Adipocyte (in vitro differentiated cells): ENCODE data around the gene PLEKHF1.

Experiments used
- DNase-seq: peaks from one replicate; pipeline ENCODE4 v3.0.0-alpha.2; 2015; ENCODE audit warnings: low read depth
- H3K27me3 ChIP-seq: replicated peaks from 2 replicates; pipeline ENCODE4 v1.7.0; 2013; ENCODE audit warnings: mild to moderate bottlenecking, low read length, moderate library complexity; ENCODE audit not compliant: control insufficient read depth, insufficient read depth
- H3K36me3 ChIP-seq: 2 replicates; pipeline ENCODE4 v1.7.0; 2013; ENCODE audit warnings: low read length, mild to moderate bottlenecking, moderate library complexity; ENCODE audit not compliant: control insufficient read depth, insufficient read depth, severe bottlenecking
- H3K4me1 ChIP-seq: 2 replicates; pipeline ENCODE4 v1.7.0; 2013; ENCODE audit warnings: mild to moderate bottlenecking, low read length, moderate library complexity; ENCODE audit not compliant: control insufficient read depth, insufficient read depth
- H3K4me3 ChIP-seq: 2 replicates; pipeline ENCODE4 v1.7.0; 2013; ENCODE audit warnings: mild to moderate bottlenecking, low read length, moderate library complexity
- H3K9ac ChIP-seq: 2 replicates; pipeline ENCODE4 v1.7.0; 2013; ENCODE audit warnings: mild to moderate bottlenecking, low read length, moderate library complexity
- H3K9me3 ChIP-seq: 2 replicates; pipeline ENCODE4 v1.7.0; 2013; ENCODE audit warnings: mild to moderate bottlenecking, low read length, moderate library complexity; ENCODE audit not compliant: control insufficient read depth

The PLEKHF1 gene

GRCh38 chr19:29683009-29683408 is 17.7 kb downstream of the PLEKHF1 start:
- DNase-seq = no peak
- H3K9ac ChIP-seq = peak overlapping the region; percentile 80
- no peaks in the 10 kb centered on the region for H3K36me3 ChIP-seq
- peaks cover 77% of the 10 kb centered on the region for H3K4me1 ChIP-seq
- no peak overlapping the region for H3K4me3 ChIP-seq
- no peaks in the 10 kb centered on the region for H3K27me3 ChIP-seq
- no peaks in the 10 kb centered on the region for H3K9me3 ChIP-seq

GRCh38 chr19:29685326-29685725 is 20.1 kb downstream of the PLEKHF1 start:
- Histone ChIP-seq H3K9ac (peak overlapping the region; percentile 90), H3K9me3 (no peaks in the 10 kb centered on the region), H3K4me3 (no peak overlapping the region), H3K36me3 (no peaks in the 10 kb centered on the region), H3K4me1 (peaks cover 65% of the 10 kb centered on the region), H3K27me3 (no peaks in the 10 kb centered on the region)
- peak; percentile 35 for DNase-seq

GRCh38 chr19:29686285-29686805 is 21.1 kb downstream of the PLEKHF1 start:
- H3K9me3 ChIP-seq = peaks cover 5% of the 10 kb centered on the region
- H3K9ac ChIP-seq = peak overlapping the region; percentile 90
- peaks cover 55% of the 10 kb centered on the region for H3K4me1 ChIP-seq
- H3K27me3 ChIP-seq = no peaks in the 10 kb centered on the region
- H3K36me3 ChIP-seq = no peaks in the 10 kb centered on the region
- no peak for DNase-seq
- peak overlapping the region; percentile 79 for H3K4me3 ChIP-seq

- Histone ChIP-seq H3K9me3 (peaks cover 5% of the 10 kb centered on the region), H3K36me3 (no peaks in the 10 kb centered on the region), H3K4me1 (peaks cover 45% of the 10 kb centered on the region), H3K4me3 (peak overlapping the region; percentile 79), H3K27me3 (no peaks in the 10 kb centered on the region), H3K9ac (peak overlapping the region; percentile 90)
- peak; percentile 98 for DNase-seq
Measured at GRCh38 chr19:29687244-29687896, 22.1 kb downstream of the PLEKHF1 start.

- Histone ChIP-seq H3K9me3 (peaks cover 5% of the 10 kb centered on the region), H3K9ac (peak overlapping the region; percentile 63), H3K4me1 (peaks cover 37% of the 10 kb centered on the region), H3K27me3 (no peaks in the 10 kb centered on the region), H3K36me3 (no peaks in the 10 kb centered on the region), H3K4me3 (peak overlapping the region; percentile 79)
- DNase-seq = peak; percentile 71
Measured at GRCh38 chr19:29687897-29688728, 22.9 kb downstream of the PLEKHF1 start.

GRCh38 chr19:29690842-29691241 is 25.6 kb downstream of the PLEKHF1 start:
- no peak overlapping the region for H3K9ac ChIP-seq

GRCh38 chr19:29694161-29694560 is 28.9 kb downstream of the PLEKHF1 start:
- peak overlapping the region; percentile 52 for H3K9ac ChIP-seq

More at GRCh38 chr19:29690842-29691241, 25.6 kb downstream of the PLEKHF1 start:
- Histone ChIP-seq H3K9me3 (peaks cover 5% of the 10 kb centered on the region), H3K27me3 (no peaks in the 10 kb centered on the region), H3K4me3 (no peak overlapping the region), H3K36me3 (no peaks in the 10 kb centered on the region), H3K4me1 (peaks cover 34% of the 10 kb centered on the region)
- DNase-seq = peak; percentile 28

GRCh38 chr19:29694669-29695627 is 29.7 kb downstream of the PLEKHF1 start:
- H3K36me3 ChIP-seq = no peaks in the 10 kb centered on the region
- H3K9ac ChIP-seq = peak overlapping the region; percentile 46
- peaks cover 10% of the 10 kb centered on the region for H3K4me1 ChIP-seq
- H3K4me3 ChIP-seq = no peak overlapping the region
- DNase-seq = peak; percentile 87
- H3K9me3 ChIP-seq = peaks cover 5% of the 10 kb centered on the region
- H3K27me3 ChIP-seq = no peaks in the 10 kb centered on the region

More at GRCh38 chr19:29694161-29694560, 28.9 kb downstream of the PLEKHF1 start:
- no peak for DNase-seq
- H3K9me3 ChIP-seq = peaks cover 5% of the 10 kb centered on the region
- no peaks in the 10 kb centered on the region for H3K36me3 ChIP-seq
- no peak overlapping the region for H3K4me3 ChIP-seq
- H3K4me1 ChIP-seq = peaks cover 10% of the 10 kb centered on the region
- H3K27me3 ChIP-seq = no peaks in the 10 kb centered on the region

GRCh38 chr19:29695765-29696564 is 30.7 kb downstream of the PLEKHF1 start:
- Histone ChIP-seq H3K9me3 (no peaks in the 10 kb centered on the region), H3K27me3 (no peaks in the 10 kb centered on the region), H3K36me3 (peaks cover under 1% of the 10 kb centered on the region), H3K9ac (no peak overlapping the region), H3K4me3 (no peak overlapping the region), H3K4me1 (peaks cover 10% of the 10 kb centered on the region)
- no peak for DNase-seq

GRCh38 chr19:29696565-29696846 is 31.2 kb downstream of the PLEKHF1 start:
- Histone ChIP-seq H3K27me3 (no peaks in the 10 kb centered on the region), H3K9ac (no peak overlapping the region), H3K9me3 (no peaks in the 10 kb centered on the region), H3K4me3 (no peak overlapping the region), H3K4me1 (peaks cover 10% of the 10 kb centered on the region), H3K36me3 (peaks cover 6% of the 10 kb centered on the region)
- DNase-seq = no peak
